ENCODE measurements around the gene PEPD. TPM values are rescaled to one million over a fixed set of nuclear protein-coding genes. Genes with fewer than 3 reads are reported as not detected.

The PEPD gene
- total RNA-seq, 1 donor from 2014 or later, result 49.7 TPM

- peaks cover 5% of the 10 kb centered on the region for H3K4me1 Mint-ChIP-seq
- H3K27ac Mint-ChIP-seq, result no peak overlapping the region
- H3K27me3 Mint-ChIP-seq (ENCODE audit: low read depth), result peaks cover 15% of the 10 kb centered on the region
- TF ChIP-seq CTCF (IDR thresholded peaks at IDR 0.05; ENCODE audit: unreplicated experiment), result no peak
- no peaks in the 10 kb centered on the region for H3K9me3 Mint-ChIP-seq
- no peak overlapping the region for H3K4me3 Mint-ChIP-seq
- DNase-seq (ENCODE audit: low spot score in 2 of 2, unreplicated experiment in 2 of 2), result no peak
- no peaks in the 10 kb centered on the region for H3K36me3 Mint-ChIP-seq
Observed at GRCh38 chr19:33552191-33552927, 30.8 kb upstream of the PEPD start.

- peaks cover 5% of the 10 kb centered on the region for H3K4me1 Mint-ChIP-seq
- no peak for DNase-seq (ENCODE audit: low spot score in 2 of 2, unreplicated experiment in 2 of 2)
- H3K9me3 Mint-ChIP-seq, result no peaks in the 10 kb centered on the region
- no peak for TF ChIP-seq CTCF (IDR thresholded peaks at IDR 0.05; ENCODE audit: unreplicated experiment)
- H3K4me3 Mint-ChIP-seq, result no peak overlapping the region
- peaks cover 14% of the 10 kb centered on the region for H3K27me3 Mint-ChIP-seq (ENCODE audit: low read depth)
- no peaks in the 10 kb centered on the region for H3K36me3 Mint-ChIP-seq
- H3K27ac Mint-ChIP-seq, result no peak overlapping the region
Observed at GRCh38 chr19:33551676-33552075, 30.1 kb upstream of the PEPD start.

- Mint-ChIP-seq H3K4me3 (no peak overlapping the region), H3K4me1 (peaks cover 5% of the 10 kb centered on the region), H3K36me3 (no peaks in the 10 kb centered on the region), H3K27me3 (ENCODE audit: low read depth) (peaks cover 13% of the 10 kb centered on the region), H3K9me3 (no peaks in the 10 kb centered on the region), H3K27ac (no peak overlapping the region)
- TF ChIP-seq CTCF (IDR thresholded peaks at IDR 0.05; ENCODE audit: unreplicated experiment), result no peak
- no peak for DNase-seq (ENCODE audit: low spot score in 2 of 2, unreplicated experiment in 2 of 2)
Observed at GRCh38 chr19:33550768-33551167, 29.2 kb upstream of the PEPD start.

GRCh38 chr19:33547676-33548075 lies 26.1 kb upstream of the PEPD start:
- H3K27ac Mint-ChIP-seq, result no peak overlapping the region
- H3K4me1 Mint-ChIP-seq, result peaks cover 2% of the 10 kb centered on the region
- peaks cover 23% of the 10 kb centered on the region for H3K27me3 Mint-ChIP-seq (ENCODE audit: low read depth)
- no peak for TF ChIP-seq CTCF (IDR thresholded peaks at IDR 0.05; ENCODE audit: unreplicated experiment)
- H3K4me3 Mint-ChIP-seq, result no peak overlapping the region
- no peaks in the 10 kb centered on the region for H3K9me3 Mint-ChIP-seq
- no peaks in the 10 kb centered on the region for H3K36me3 Mint-ChIP-seq
- DNase-seq (ENCODE audit: low spot score in 2 of 2, unreplicated experiment in 2 of 2), result no peak

GRCh38 chr19:33546656-33547055 lies 25.1 kb upstream of the PEPD start:
- Mint-ChIP-seq H3K9me3 (no peaks in the 10 kb centered on the region), H3K27ac (no peak overlapping the region), H3K4me1 (peaks cover 2% of the 10 kb centered on the region), H3K4me3 (no peak overlapping the region), H3K27me3 (ENCODE audit: low read depth) (peaks cover 31% of the 10 kb centered on the region), H3K36me3 (no peaks in the 10 kb centered on the region)
- DNase-seq (ENCODE audit: low spot score in 2 of 2, unreplicated experiment in 2 of 2), result no peak
- TF ChIP-seq CTCF (IDR thresholded peaks at IDR 0.05; ENCODE audit: unreplicated experiment), result no peak
